Measurements from ENCODE around the gene ADGRD1.

Gene ADGRD1

GRCh38 chr12:131047789-131048610, 94.3 kb downstream of the ADGRD1 start:
- H3K36me3 ChIP-seq (ENCODE audit: control insufficient read depth, insufficient read depth, low read length) = no peaks in the 10 kb centered on the region
- no peak overlapping the region for H3K27ac ChIP-seq (ENCODE audit: insufficient read depth, low read depth, low read length, poor library complexity, severe bottlenecking)
- no peaks in the 10 kb centered on the region for H3K27me3 ChIP-seq (ENCODE audit: control insufficient read depth, insufficient read depth, low read length, poor library complexity, severe bottlenecking)
- H3K4me1 ChIP-seq (ENCODE audit: control insufficient read depth, insufficient read depth, low read length) = peaks cover 7% of the 10 kb centered on the region
- no peaks in the 10 kb centered on the region for H3K9me3 ChIP-seq (ENCODE audit: control insufficient read depth, low read length)
- H3K4me3 ChIP-seq (ENCODE audit: insufficient read depth, low read depth, low read length) = no peak overlapping the region
- WGBS, 2 experiments = 84 to 85% methylated on average over 24 of the region's 24 CpGs

- Histone ChIP-seq H3K4me3 (ENCODE audit: insufficient read depth, low read depth, low read length) (no peak overlapping the region), H3K27ac (ENCODE audit: insufficient read depth, low read depth, low read length, poor library complexity, severe bottlenecking) (no peak overlapping the region), H3K36me3 (ENCODE audit: control insufficient read depth, insufficient read depth, low read length) (no peaks in the 10 kb centered on the region), H3K4me1 (ENCODE audit: control insufficient read depth, insufficient read depth, low read length) (peaks cover 7% of the 10 kb centered on the region), H3K9me3 (ENCODE audit: control insufficient read depth, low read length) (no peaks in the 10 kb centered on the region), H3K27me3 (ENCODE audit: control insufficient read depth, insufficient read depth, low read length, poor library complexity, severe bottlenecking) (no peaks in the 10 kb centered on the region)
- 85% methylated on average over 6 of the region's 6 CpGs for WGBS, 2 experiments
Observed at GRCh38 chr12:131048611-131048990, 94.9 kb downstream of the ADGRD1 start.

- no peak overlapping the region for H3K4me3 ChIP-seq (ENCODE audit: insufficient read depth, low read depth, low read length)
- H3K9me3 ChIP-seq (ENCODE audit: control insufficient read depth, low read length) = no peaks in the 10 kb centered on the region
- 93 to 94% methylated on average over 11 of the region's 11 CpGs for WGBS, 2 experiments
- peaks cover 7% of the 10 kb centered on the region for H3K4me1 ChIP-seq (ENCODE audit: control insufficient read depth, insufficient read depth, low read length)
- H3K27me3 ChIP-seq (ENCODE audit: control insufficient read depth, insufficient read depth, low read length, poor library complexity, severe bottlenecking) = no peaks in the 10 kb centered on the region
- no peak overlapping the region for H3K27ac ChIP-seq (ENCODE audit: insufficient read depth, low read depth, low read length, poor library complexity, severe bottlenecking)
- no peaks in the 10 kb centered on the region for H3K36me3 ChIP-seq (ENCODE audit: control insufficient read depth, insufficient read depth, low read length)
Observed at GRCh38 chr12:131049002-131049401, 95.3 kb downstream of the ADGRD1 start.

GRCh38 chr12:131049549-131050339, 96.0 kb downstream of the ADGRD1 start:
- Histone ChIP-seq H3K27me3 (ENCODE audit: control insufficient read depth, insufficient read depth, low read length, poor library complexity, severe bottlenecking) (no peaks in the 10 kb centered on the region), H3K36me3 (ENCODE audit: control insufficient read depth, insufficient read depth, low read length) (no peaks in the 10 kb centered on the region), H3K4me3 (ENCODE audit: insufficient read depth, low read depth, low read length) (no peak overlapping the region), H3K4me1 (ENCODE audit: control insufficient read depth, insufficient read depth, low read length) (peaks cover 7% of the 10 kb centered on the region), H3K27ac (ENCODE audit: insufficient read depth, low read depth, low read length, poor library complexity, severe bottlenecking) (no peak overlapping the region), H3K9me3 (ENCODE audit: control insufficient read depth, low read length) (no peaks in the 10 kb centered on the region)
- 88 to 89% methylated on average over 22 of the region's 22 CpGs for WGBS, 2 experiments

GRCh38 chr12:131050463-131051154, 96.9 kb downstream of the ADGRD1 start:
- no peak overlapping the region for H3K4me3 ChIP-seq (ENCODE audit: insufficient read depth, low read depth, low read length)
- no peak overlapping the region for H3K27ac ChIP-seq (ENCODE audit: insufficient read depth, low read depth, low read length, poor library complexity, severe bottlenecking)
- H3K9me3 ChIP-seq (ENCODE audit: control insufficient read depth, low read length) = no peaks in the 10 kb centered on the region
- H3K36me3 ChIP-seq (ENCODE audit: control insufficient read depth, insufficient read depth, low read length) = no peaks in the 10 kb centered on the region
- peaks cover 7% of the 10 kb centered on the region for H3K4me1 ChIP-seq (ENCODE audit: control insufficient read depth, insufficient read depth, low read length)
- WGBS, 2 experiments = 94 to 95% methylated on average over 26 of the region's 26 CpGs
- H3K27me3 ChIP-seq (ENCODE audit: control insufficient read depth, insufficient read depth, low read length, poor library complexity, severe bottlenecking) = no peaks in the 10 kb centered on the region

GRCh38 chr12:131051155-131051473, 97.4 kb downstream of the ADGRD1 start:
- no peaks in the 10 kb centered on the region for H3K36me3 ChIP-seq (ENCODE audit: control insufficient read depth, insufficient read depth, low read length)
- H3K9me3 ChIP-seq (ENCODE audit: control insufficient read depth, low read length) = no peaks in the 10 kb centered on the region
- H3K27ac ChIP-seq (ENCODE audit: insufficient read depth, low read depth, low read length, poor library complexity, severe bottlenecking) = no peak overlapping the region
- H3K4me1 ChIP-seq (ENCODE audit: control insufficient read depth, insufficient read depth, low read length) = peaks cover 7% of the 10 kb centered on the region
- WGBS, 2 experiments = 91% methylated on average over 4 of the region's 4 CpGs
- H3K27me3 ChIP-seq (ENCODE audit: control insufficient read depth, insufficient read depth, low read length, poor library complexity, severe bottlenecking) = no peaks in the 10 kb centered on the region
- no peak overlapping the region for H3K4me3 ChIP-seq (ENCODE audit: insufficient read depth, low read depth, low read length)

- Histone ChIP-seq H3K4me3 (ENCODE audit: insufficient read depth, low read depth, low read length) (no peak overlapping the region), H3K4me1 (ENCODE audit: control insufficient read depth, insufficient read depth, low read length) (peaks cover 7% of the 10 kb centered on the region), H3K27me3 (ENCODE audit: control insufficient read depth, insufficient read depth, low read length, poor library complexity, severe bottlenecking) (no peaks in the 10 kb centered on the region), H3K36me3 (ENCODE audit: control insufficient read depth, insufficient read depth, low read length) (no peaks in the 10 kb centered on the region), H3K27ac (ENCODE audit: insufficient read depth, low read depth, low read length, poor library complexity, severe bottlenecking) (no peak overlapping the region), H3K9me3 (ENCODE audit: control insufficient read depth, low read length) (no peaks in the 10 kb centered on the region)
- whole genome bisulfite sequencing, 2 experiments = 91% methylated on average over 15 of the region's 15 CpGs
Observed at GRCh38 chr12:131052063-131052781, 98.5 kb downstream of the ADGRD1 start.

GRCh38 chr12:131052929-131053328, 99.2 kb downstream of the ADGRD1 start:
- H3K4me1 ChIP-seq (ENCODE audit: control insufficient read depth, insufficient read depth, low read length) = peaks cover 2% of the 10 kb centered on the region
- H3K36me3 ChIP-seq (ENCODE audit: control insufficient read depth, insufficient read depth, low read length) = no peaks in the 10 kb centered on the region
- H3K4me3 ChIP-seq (ENCODE audit: insufficient read depth, low read depth, low read length) = no peak overlapping the region
- no peak overlapping the region for H3K27ac ChIP-seq (ENCODE audit: insufficient read depth, low read depth, low read length, poor library complexity, severe bottlenecking)
- WGBS, 2 experiments = 93% methylated on average over 5 of the region's 5 CpGs
- no peaks in the 10 kb centered on the region for H3K9me3 ChIP-seq (ENCODE audit: control insufficient read depth, low read length)
- H3K27me3 ChIP-seq (ENCODE audit: control insufficient read depth, insufficient read depth, low read length, poor library complexity, severe bottlenecking) = no peaks in the 10 kb centered on the region

- no peak overlapping the region for H3K27ac ChIP-seq (ENCODE audit: insufficient read depth, low read depth, low read length, poor library complexity, severe bottlenecking)
- WGBS, 2 experiments = 87 to 95% methylated on average over 6 of the region's 6 CpGs
- no peaks in the 10 kb centered on the region for H3K9me3 ChIP-seq (ENCODE audit: control insufficient read depth, low read length)
- no peaks in the 10 kb centered on the region for H3K36me3 ChIP-seq (ENCODE audit: control insufficient read depth, insufficient read depth, low read length)
- no peaks in the 10 kb centered on the region for H3K27me3 ChIP-seq (ENCODE audit: control insufficient read depth, insufficient read depth, low read length, poor library complexity, severe bottlenecking)
- H3K4me3 ChIP-seq (ENCODE audit: insufficient read depth, low read depth, low read length) = no peak overlapping the region
- H3K4me1 ChIP-seq (ENCODE audit: control insufficient read depth, insufficient read depth, low read length) = no peaks in the 10 kb centered on the region
Observed at GRCh38 chr12:131053567-131053966, 99.9 kb downstream of the ADGRD1 start.

Data from ectodermal cell (in vitro differentiated cells).